HG03521 (cell line): ENCODE data around the gene PDGFRB.

ENCODE experiments used
- ATAC-seq: cut with Tn5 transposase; IDR thresholded peaks from one replicate; pipeline ENCODE4 v1.9.1; 2021; ENCODE audit warnings: mild to moderate bottlenecking, moderate library complexity; ENCODE audit not compliant: unreplicated experiment

Gene PDGFRB

GRCh38 chr5:150133581-150134197 is 22.0 kb downstream of the PDGFRB start:
- ATAC-seq, result no peak

GRCh38 chr5:150132740-150133139 is 22.9 kb downstream of the PDGFRB start:
- ATAC-seq, result no peak

- no peak for ATAC-seq
Observed at GRCh38 chr5:150131978-150132694, 23.5 kb downstream of the PDGFRB start.

- no peak for ATAC-seq
Observed at GRCh38 chr5:150131461-150131860, 24.2 kb downstream of the PDGFRB start.

GRCh38 chr5:150130493-150130922 is 25.1 kb downstream of the PDGFRB start:
- no peak for ATAC-seq

- ATAC-seq, result peak; percentile 52
Observed at GRCh38 chr5:150129813-150130492, 25.7 kb downstream of the PDGFRB start.

GRCh38 chr5:150129454-150129812 is 26.2 kb downstream of the PDGFRB start:
- ATAC-seq, result no peak

- ATAC-seq, result no peak
Observed at GRCh38 chr5:150126921-150127265, 28.8 kb downstream of the PDGFRB start.

- no peak for ATAC-seq
Observed at GRCh38 chr5:150126199-150126920, 29.3 kb downstream of the PDGFRB start.

- no peak for ATAC-seq
Observed at GRCh38 chr5:150125334-150125733, 30.3 kb downstream of the PDGFRB start.

- ATAC-seq, result no peak
Observed at GRCh38 chr5:150124596-150124995, 31.0 kb downstream of the PDGFRB start.

GRCh38 chr5:150124111-150124557 is 31.5 kb downstream of the PDGFRB start:
- no peak for ATAC-seq

- ATAC-seq, result no peak
Observed at GRCh38 chr5:150123542-150123941, 32.1 kb downstream of the PDGFRB start.

- ATAC-seq, result no peak
Observed at GRCh38 chr5:150122536-150123481, 32.8 kb downstream of the PDGFRB start.

- peak; percentile 53 for ATAC-seq
Observed at GRCh38 chr5:150122158-150122510, 33.5 kb downstream of the PDGFRB start.

- ATAC-seq, result no peak
Observed at GRCh38 chr5:150121448-150122157, 34.0 kb downstream of the PDGFRB start.

- no peak for ATAC-seq
Observed at GRCh38 chr5:150120617-150121447, 34.8 kb downstream of the PDGFRB start.

- ATAC-seq, result no peak
Observed at GRCh38 chr5:150120062-150120441, 35.6 kb downstream of the PDGFRB start.
